ENCODE data around the gene SMURF2. TPM values are rescaled to one million over a fixed set of nuclear protein-coding genes. Genes with fewer than 3 reads are reported as not detected.
A peak's percentile ranks its signal among the peaks of the same experiment; 100 is the strongest.

SMURF2 gene
- total and polyA plus RNA-seq, 2 of the 4 experiments (the other 2 are of a cell fraction) = 131 to 774 TPM

GRCh38 chr17:64608571-64608981 lies 53.5 kb downstream of the SMURF2 start:
- no peak overlapping the region for H2AK9ac ChIP-seq (replicated peaks; ENCODE audit: low read depth, low read length, poor library complexity)
- ATAC-seq (ENCODE audit: low read depth) = peak; percentile 24; the same call in 1 of the 2 replicates
- H3K4me1 ChIP-seq (ENCODE audit: control insufficient read depth, insufficient read depth, low read length) = peaks cover 17% of the 10 kb centered on the region
- ChIA-PET POLR2A (ENCODE audit: unreplicated experiment) (no interaction called here), CTCF (no interaction called here)
- H3K27ac ChIP-seq (ENCODE audit: insufficient read depth, low read length) = no peak overlapping the region
- H2AFZ ChIP-seq (replicated peaks; ENCODE audit: low read length, poor library complexity) = no peak overlapping the region
- peak; percentile 58 for DNase-seq
- dilution Hi-C loops (cut with HindIII; ENCODE audit: low sequenced_read_pairs, unreplicated experiment) = no loop called here
- peak overlapping the region; percentile 39; the same call in 1 of the 2 replicates for H3K4me2 ChIP-seq (ENCODE audit: low read depth, low read length)
- peaks cover 11% of the 10 kb centered on the region for H3K36me3 ChIP-seq (ENCODE audit: control insufficient read depth, insufficient read depth, low read length)
- H3K4ac ChIP-seq (ENCODE audit: low read depth, low read length) = no peak overlapping the region
- peaks cover 0 to 30% of the 10 kb centered on the region in 2 experiments; a peak in 2 of 4 replicates for H3K79me1 ChIP-seq (ENCODE audit: low read depth in 1 of 2, low read length in 2 of 2)
- H4K5ac ChIP-seq (ENCODE audit: low read depth, low read length) = no peak overlapping the region
- H2BK20ac ChIP-seq (ENCODE audit: low read depth, low read length) = no peak overlapping the region
- H3K27me3 ChIP-seq (ENCODE audit: control insufficient read depth, insufficient read depth, low read length) = no peaks in the 10 kb centered on the region
- no peak overlapping the region for H2AK5ac ChIP-seq (ENCODE audit: low read depth, low read length)
- no peak overlapping the region for H4K91ac ChIP-seq (ENCODE audit: insufficient read depth, low read depth, low read length)
- H4K20me1 ChIP-seq (ENCODE audit: insufficient read depth, low read length) = peaks cover 94% of the 10 kb centered on the region
- peak overlapping the region; percentile 69 for H2BK5ac ChIP-seq (ENCODE audit: low read depth, low read length, poor library complexity, severe bottlenecking)
- in situ Hi-C loops (cut with MboI; ENCODE audit: low sequenced_read_pairs) = no loop called here
- H3K4me3 ChIP-seq (ENCODE audit: insufficient read depth, low read depth, low read length) = no peak overlapping the region
- H3K23ac ChIP-seq (ENCODE audit: low read depth, low read length) = no peak overlapping the region; the same call in 1 of the 2 replicates
- H3K9me1 ChIP-seq (ENCODE audit: insufficient read depth, low read length) = peaks cover 16% of the 10 kb centered on the region
- TSS peak; percentile 3 for BruUV-seq (replicated peaks)
- no peak overlapping the region for H3K14ac ChIP-seq (replicated peaks; ENCODE audit: low read depth, low read length)
- no peaks in the 10 kb centered on the region for H3K9me3 ChIP-seq (ENCODE audit: control insufficient read depth, insufficient read depth, low read length)
- H3K18ac ChIP-seq (ENCODE audit: low read depth, low read length) = no peak overlapping the region
- no peak overlapping the region for H2BK15ac ChIP-seq (ENCODE audit: low read depth, low read length)
- intact Hi-C loops (cut with micrococcal nuclease) = no loop called here
- no peak overlapping the region for H3K9ac ChIP-seq (ENCODE audit: low read depth, low read length)
- no peak overlapping the region for H3K56ac ChIP-seq (ENCODE audit: extremely low read depth, insufficient read depth, low read length)
- TF ChIP-seq BHLHE40 (IDR thresholded peaks at IDR 0.05; ENCODE audit: low read depth, low read length) (no peak), MXI1 (IDR thresholded peaks at IDR 0.05; ENCODE audit: borderline replicate concordance, low read depth, low read length) (no peak), CTCF (conservative IDR thresholded peaks at IDR 0.05; ENCODE audit: low read depth, low read length) (no peak), RAD21 (IDR thresholded peaks at IDR 0.05; ENCODE audit: low read length) (no peak), POLR2A (IDR thresholded peaks at IDR 0.05; ENCODE audit: low read depth, low read length) (no peak), CEBPB (IDR thresholded peaks at IDR 0.05; ENCODE audit: low read depth, low read length) (no peak), CHD1 (IDR thresholded peaks at IDR 0.05; ENCODE audit: low read depth, low read length) (no peak), MAFK (IDR thresholded peaks at IDR 0.05; ENCODE audit: low read depth, low read length) (no peak), RCOR1 (IDR thresholded peaks at IDR 0.05; ENCODE audit: insufficient replicate concordance, low read length) (no peak), RFX5 (IDR thresholded peaks at IDR 0.05; ENCODE audit: low read depth, low read length) (no peak), ELK1 (IDR thresholded peaks at IDR 0.05; ENCODE audit: borderline replicate concordance, low read depth, low read length) (no peak), FOS (IDR thresholded peaks at IDR 0.05; ENCODE audit: low read depth, low read length) (no peak), MAZ (IDR thresholded peaks at IDR 0.05; ENCODE audit: borderline replicate concordance, low read depth, low read length) (no peak), USF2 (IDR thresholded peaks at IDR 0.05; ENCODE audit: low read depth, low read length) (no peak)
- WGBS, 2 experiments (ENCODE audit: extremely low coverage in 2 of 2, insufficient read length in 1 of 2) = 25% methylated on average over 2 of the region's 2 CpGs; no CpG with 5 or more reads in 1 of the 2 experiments
- no peak overlapping the region for H4K8ac ChIP-seq (ENCODE audit: low read depth in 2 of 2, low read length in 2 of 2)
- H2BK120ac ChIP-seq (ENCODE audit: low read depth, low read length) = no peak overlapping the region

Measured in IMR-90 (cell line).